Hematopoietic multipotent progenitor cell treated with erythropoietin and hydrocortisone succinate and interleukin-3 and kit ligand, for 8 days (in vitro differentiated cells): ENCODE measurements around the gene RNF113A.
"Not testable (repeated sequence)": the region's sequence is repeated elsewhere in the genome, so short reads cannot be mapped to it uniquely, and the experiment has no call there.

Experiments
- DNase-seq: peaks from one replicate; pipeline ENCODE4 v3.0.0-alpha.2; 2015

RNF113A gene

GRCh38 chrX:119828446-119828845 is 43.1 kb downstream of the RNF113A start:
- no peak for DNase-seq

- no peak for DNase-seq
These were observed 45.1 kb downstream of the RNF113A start for GRCh38 chrX:119826399-119826959.

- DNase-seq = not testable (repeated sequence)
These were observed 47.3 kb downstream of the RNF113A start for GRCh38 chrX:119824221-119824620.

- DNase-seq = not testable (repeated sequence)
These were observed 49.8 kb downstream of the RNF113A start for GRCh38 chrX:119821703-119822102.
